Measurements from ENCODE around the gene ARIH1. TPM values are rescaled to one million over a fixed set of nuclear protein-coding genes. Genes with fewer than 3 reads are reported as not detected.

ARIH1 gene
- total RNA-seq, 1 experiment from 2014 or later: 209 TPM

GRCh38 chr15:72495007-72495406, 20.9 kb downstream of the ARIH1 start:
- ChIA-PET POLR2A (interaction anchor here (1.3 kb wide), 1 partner anchor 10 kb away, joined by 3 read pairs; no protein-coding TSS in a partner anchor), CTCF (no interaction called here), RAD21 (ENCODE audit: low non-redundant PET in 1 of 2, low total read pairs in 2 of 2, uncharacterized antibody in 2 of 2, unreplicated experiment in 2 of 2) (interaction anchor here in 1 of 2 experiments (0.6 kb wide), 1 partner anchor 105 kb away, joined by 3 read pairs; no protein-coding TSS in a partner anchor)
- Histone ChIP-seq H3K4me1 (ENCODE audit: control insufficient read depth in 1 of 2, insufficient read depth in 2 of 2, low read length in 2 of 2) (no peaks in the 10 kb centered on the region), H3K9ac (ENCODE audit: low read length) (no peak overlapping the region), H3K79me2 (ENCODE audit: insufficient read depth, low read length) (peaks cover 100% of the 10 kb centered on the region), H3K36me3 (ENCODE audit: control insufficient read depth in 1 of 2, insufficient read depth in 2 of 2, low read length in 2 of 2) (no peaks in the 10 kb centered on the region), H2AFZ (ENCODE audit: low read depth, low read length, poor library complexity, severe bottlenecking) (no peak overlapping the region), H3K9me3 (ENCODE audit: control insufficient read depth in 1 of 2, insufficient read depth in 1 of 2, low read depth in 1 of 2, low read length in 2 of 2) (no peaks in the 10 kb centered on the region), H3K4me3 (replicated peaks in 1 of 2; ENCODE audit: low read depth in 1 of 2, low read length in 2 of 2) (no peak overlapping the region), H3K27ac (ENCODE audit: low read depth, low read length) (no peak overlapping the region), H4K20me1 (ENCODE audit: insufficient read depth) (peaks cover 15% of the 10 kb centered on the region; the same call in 1 of the 2 replicates), H3K4me2 (ENCODE audit: low read length) (no peak overlapping the region), H3K9me2 (ENCODE audit: insufficient read depth) (no peaks in the 10 kb centered on the region), H3K27me3 (ENCODE audit: insufficient read depth, low read length) (no peaks in the 10 kb centered on the region)
- no peak for TF ChIP-seq CEBPB (IDR thresholded peaks at IDR 0.05; ENCODE audit: low read depth)
- TF ChIP-seq TCF7L2 (IDR thresholded peaks at IDR 0.05; ENCODE audit: borderline replicate concordance, extremely low read depth, insufficient read depth, insufficient read length): no peak
- TF ChIP-seq EZH2 (IDR thresholded peaks at IDR 0.05): no peak
- TF ChIP-seq ELF1 (IDR thresholded peaks at IDR 0.05; ENCODE audit: borderline replicate concordance, low read depth): no peak
- no peak for TF ChIP-seq CBX3 (IDR thresholded peaks at IDR 0.05; ENCODE audit: low read depth)
- TF ChIP-seq EGR1 (IDR thresholded peaks at IDR 0.05; ENCODE audit: low read depth): no peak
- TF ChIP-seq ZNF274 (IDR thresholded peaks at IDR 0.05; ENCODE audit: low read depth, low read length): no peak
- TF ChIP-seq POLR2AphosphoS5 (IDR thresholded peaks at IDR 0.05; ENCODE audit: low read depth, low read length): no peak
- no peak for TF ChIP-seq FOSL1 (IDR thresholded peaks at IDR 0.05; ENCODE audit: low read depth)
- no peak for TF ChIP-seq JUND (IDR thresholded peaks at IDR 0.05)
- no peak for TF ChIP-seq SRF (IDR thresholded peaks at IDR 0.05; ENCODE audit: low read depth)
- TF ChIP-seq SIN3A (IDR thresholded peaks at IDR 0.05; ENCODE audit: low read depth): no peak
- TF ChIP-seq ATF3 (IDR thresholded peaks at IDR 0.05): no peak
- TF ChIP-seq EZH2phosphoT487 (IDR thresholded peaks at IDR 0.05; ENCODE audit: borderline replicate concordance): no peak
- no peak for TF ChIP-seq RAD21 (IDR thresholded peaks at IDR 0.05; ENCODE audit: low read depth)
- intact Hi-C loops (cut with micrococcal nuclease): no loop called here
- BruUV-seq (replicated peaks): no TSS peak
- ATAC-seq (no peak), DNase-seq (ENCODE audit: low read depth, low spot score) (no peak)

Data from HCT116 (cell line).